Mesenteric fat pad (tissue), 1 donor: Measurements from ENCODE around the gene KIRREL2. TPM values are rescaled to one million over a fixed set of nuclear protein-coding genes. Genes with fewer than 3 reads are reported as not detected.
"Not testable (repeated sequence)": the region's sequence is repeated elsewhere in the genome, so short reads cannot be mapped to it uniquely, and the experiment has no call there.

Experiments
- DNase-seq: peaks from one replicate; pipeline ENCODE4 v3.0.0-alpha.2; 2020; ENCODE audit warnings: low spot score
- total RNA-seq: library from RNA; stranded (reverse); fragmentation: NEBNext Ultra II Directional; extraction: Animal tissue kit (Norgen Biotek cat#: 25700); gene quantifications from one replicate; pipeline ENCODE4 v1.2.1, GENCODE V29; 2021
- donor health status: DM: yes; HTN: yes; CAD: no.

KIRREL2 gene
- total RNA-seq, 1 donor from 2014 or later, result not detected

GRCh38 chr19:35868823-35869326 is 12.2 kb downstream of the KIRREL2 start:
- DNase-seq, result no peak

DNA sequence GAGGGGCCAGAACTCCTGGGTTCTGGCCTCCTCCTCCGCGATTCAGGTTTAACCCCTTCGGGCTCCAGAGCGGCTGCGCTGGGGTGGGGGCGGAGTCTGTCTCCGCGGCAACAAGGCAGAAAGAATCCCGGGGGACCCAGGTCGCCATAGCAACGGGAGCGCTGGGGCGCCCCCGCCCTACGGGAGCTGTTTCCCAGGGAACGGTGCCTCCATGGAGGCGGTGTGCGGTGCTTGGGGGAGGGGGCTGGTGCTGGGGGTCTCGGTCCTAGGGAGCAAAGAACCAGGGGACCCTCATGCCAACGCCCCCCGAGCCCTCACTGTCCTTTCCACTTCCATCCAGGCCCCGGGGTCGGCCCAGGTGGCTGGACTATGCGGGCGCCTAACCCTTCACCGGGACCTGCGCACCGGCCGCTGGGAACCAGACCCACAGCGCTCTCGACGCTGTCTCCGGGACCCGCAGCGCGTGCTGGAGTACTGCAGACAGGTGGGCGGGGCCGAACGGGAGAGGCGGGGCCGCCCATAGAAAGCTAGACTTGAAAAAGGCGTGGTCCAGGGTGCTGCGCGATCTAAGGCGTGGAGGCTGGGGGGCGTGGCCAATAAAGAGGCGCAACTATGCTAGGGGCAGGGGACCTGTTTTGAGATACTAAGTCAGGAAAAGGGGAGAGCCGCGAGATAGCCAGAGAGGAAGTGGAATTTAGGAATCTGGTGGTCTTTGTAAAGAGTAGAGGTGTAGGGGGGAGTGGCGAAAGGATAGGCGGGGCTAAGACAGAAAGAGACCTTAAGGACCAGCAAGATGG is 12.8 kb downstream of the KIRREL2 start:
- DNase-seq, result no peak

DNA sequence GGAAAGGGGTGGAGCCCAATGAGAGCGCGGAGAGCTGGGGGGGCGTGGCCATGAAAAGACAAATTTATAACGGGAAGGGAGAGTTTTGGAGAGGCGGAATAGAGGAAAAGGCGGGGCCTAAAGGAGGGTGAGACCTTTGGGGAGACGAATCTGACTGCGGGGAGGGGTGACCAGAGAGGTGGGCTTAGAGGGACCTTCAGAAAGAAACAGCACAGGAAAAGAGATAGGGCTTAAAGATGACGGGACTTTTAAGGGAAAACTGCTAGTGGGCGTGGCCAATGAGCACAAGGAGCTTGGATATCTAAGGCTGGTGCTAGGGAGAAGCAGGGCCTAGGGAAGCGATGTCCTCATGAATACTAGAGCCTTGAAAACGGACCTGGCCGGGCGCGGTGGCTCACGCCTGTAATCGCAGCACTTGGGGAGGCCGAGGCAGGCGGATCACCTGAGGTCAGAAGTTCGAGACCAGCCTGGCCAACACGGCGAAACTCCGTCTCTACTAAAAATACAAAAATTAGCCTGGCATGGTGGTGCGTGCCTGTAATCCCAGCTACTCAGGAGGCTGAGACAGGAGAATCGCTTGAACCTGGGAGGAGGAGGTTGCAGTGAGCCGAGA is 13.5 kb downstream of the KIRREL2 start:
- not testable (repeated sequence) for DNase-seq

GRCh38 chr19:35870798-35871197 is 14.1 kb downstream of the KIRREL2 start:
- DNase-seq, result no peak

DNA sequence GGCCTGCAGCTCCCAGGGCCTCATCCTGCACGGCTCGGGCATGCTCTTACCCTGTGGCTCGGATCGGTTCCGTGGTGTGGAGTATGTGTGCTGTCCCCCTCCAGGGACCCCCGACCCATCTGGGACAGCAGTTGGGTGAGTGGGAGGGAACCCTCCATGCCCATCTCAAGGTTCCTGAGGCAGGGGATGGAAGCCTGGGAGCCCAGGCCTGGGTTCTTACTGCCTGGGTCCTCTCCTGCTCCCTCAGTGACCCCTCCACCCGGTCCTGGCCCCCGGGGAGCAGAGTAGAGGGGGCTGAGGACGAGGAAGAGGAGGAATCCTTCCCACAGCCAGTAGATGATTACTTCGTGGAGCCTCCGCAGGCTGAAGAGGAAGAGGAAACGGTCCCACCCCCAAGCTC is 14.9 kb downstream of the KIRREL2 start:
- no peak for DNase-seq

GRCh38 chr19:35872180-35872579 is 15.5 kb downstream of the KIRREL2 start:
- no peak for DNase-seq

DNA sequence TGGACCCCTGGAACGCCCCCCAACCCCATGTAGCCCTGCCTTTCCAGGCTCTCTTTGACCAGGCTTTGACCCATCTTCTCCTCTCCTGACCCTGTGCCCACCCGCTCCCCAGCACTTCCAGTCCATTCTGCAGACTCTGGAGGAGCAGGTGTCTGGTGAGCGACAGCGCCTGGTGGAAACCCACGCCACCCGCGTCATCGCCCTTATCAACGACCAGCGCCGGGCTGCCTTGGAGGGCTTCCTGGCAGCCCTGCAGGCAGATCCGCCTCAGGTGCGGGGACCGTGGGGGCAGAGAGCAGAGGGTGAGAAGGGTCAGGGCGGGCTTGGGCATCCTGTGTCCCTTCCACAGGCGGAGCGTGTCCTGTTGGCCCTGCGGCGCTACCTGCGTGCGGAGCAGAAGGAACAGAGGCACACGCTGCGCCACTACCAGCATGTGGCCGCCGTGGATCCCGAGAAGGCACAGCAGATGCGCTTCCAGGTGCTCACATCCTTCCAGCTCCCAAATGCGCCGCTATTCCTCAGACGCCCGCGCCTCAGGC is 17.8 kb downstream of the KIRREL2 start:
- no peak for DNase-seq

- DNase-seq, result no peak
Measured at GRCh38 chr19:35879068-35879467, 22.4 kb downstream of the KIRREL2 start.

DNA sequence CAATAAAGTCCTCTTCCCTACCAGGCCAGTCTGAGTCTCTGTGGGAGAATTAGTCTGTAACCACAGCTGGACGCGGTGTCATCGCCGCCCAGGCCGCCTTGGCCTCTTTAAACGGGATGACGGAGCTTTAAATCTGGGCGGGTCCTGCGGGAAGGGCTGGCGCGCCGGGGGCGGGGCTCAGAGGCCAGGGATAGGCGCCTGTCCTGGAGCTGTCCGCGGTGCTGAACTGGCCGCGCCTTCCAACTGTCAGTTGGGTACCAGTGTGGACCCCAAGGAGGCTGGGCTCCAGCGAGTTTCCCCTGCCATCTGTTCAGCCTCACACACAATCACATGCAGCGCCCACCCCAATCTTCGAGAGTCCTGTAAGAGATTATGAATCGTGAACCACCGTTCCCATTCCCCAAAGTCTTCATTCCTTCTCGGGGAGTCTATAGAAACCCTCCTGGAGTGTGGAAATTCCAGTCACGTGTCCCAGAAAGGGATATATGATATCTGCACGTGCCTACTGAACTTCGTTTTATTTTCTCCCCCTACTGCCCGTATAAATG is 23.1 kb downstream of the KIRREL2 start:
- peak; percentile 96 for DNase-seq

GRCh38 chr19:35882114-35882832 is 25.6 kb downstream of the KIRREL2 start:
- no peak for DNase-seq

- DNase-seq, result no peak
Measured at GRCh38 chr19:35883882-35884281, 27.2 kb downstream of the KIRREL2 start.

DNA sequence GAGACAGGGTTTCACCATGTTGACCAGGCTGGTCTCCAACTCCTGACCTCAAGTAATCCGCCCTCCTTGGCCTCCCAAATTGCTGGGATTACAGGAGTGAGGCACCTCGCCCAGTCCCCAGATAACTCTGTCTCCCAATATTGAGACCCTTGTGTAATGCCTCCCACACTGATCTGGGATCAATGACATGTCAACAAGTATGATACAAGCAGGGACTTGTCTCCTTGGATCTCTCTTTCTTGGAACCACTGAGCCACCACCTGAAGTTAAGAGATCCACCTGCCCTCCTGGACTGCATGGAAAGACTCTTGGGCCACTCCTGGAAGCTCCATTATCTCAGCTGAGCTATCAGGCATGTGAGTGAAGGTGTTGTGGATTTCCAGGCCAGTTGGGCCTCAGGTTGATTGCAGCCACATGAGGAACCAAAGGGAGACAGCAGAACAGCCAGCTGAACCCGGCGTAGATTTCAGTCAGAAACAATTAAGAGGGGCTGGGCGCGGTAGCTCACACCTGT is 28.6 kb downstream of the KIRREL2 start:
- no peak for DNase-seq

GRCh38 chr19:35885904-35886303 is 29.2 kb downstream of the KIRREL2 start:
- no peak for DNase-seq

GRCh38 chr19:35887197-35887596 is 30.5 kb downstream of the KIRREL2 start:
- DNase-seq, result no peak

DNA sequence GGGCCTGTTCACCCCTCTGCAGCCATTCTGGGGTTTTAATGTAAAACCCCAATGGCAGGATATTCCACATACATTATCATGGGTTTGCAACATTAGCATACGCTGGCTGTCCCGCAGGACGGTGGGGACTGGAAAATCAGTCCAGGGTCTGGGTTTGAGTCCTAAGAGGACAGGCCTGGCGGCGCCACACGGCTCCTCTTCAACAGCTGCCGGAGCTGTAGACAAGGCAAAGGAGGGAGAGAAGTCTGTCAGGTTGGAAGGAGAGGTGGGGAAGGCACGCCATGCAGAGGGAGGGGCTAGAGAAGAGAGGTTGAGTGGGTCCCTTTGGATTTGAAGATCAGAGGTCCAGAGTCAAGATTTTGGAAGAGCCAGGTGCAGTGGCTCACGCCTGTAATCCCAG is 31.7 kb downstream of the KIRREL2 start:
- no peak for DNase-seq

DNA sequence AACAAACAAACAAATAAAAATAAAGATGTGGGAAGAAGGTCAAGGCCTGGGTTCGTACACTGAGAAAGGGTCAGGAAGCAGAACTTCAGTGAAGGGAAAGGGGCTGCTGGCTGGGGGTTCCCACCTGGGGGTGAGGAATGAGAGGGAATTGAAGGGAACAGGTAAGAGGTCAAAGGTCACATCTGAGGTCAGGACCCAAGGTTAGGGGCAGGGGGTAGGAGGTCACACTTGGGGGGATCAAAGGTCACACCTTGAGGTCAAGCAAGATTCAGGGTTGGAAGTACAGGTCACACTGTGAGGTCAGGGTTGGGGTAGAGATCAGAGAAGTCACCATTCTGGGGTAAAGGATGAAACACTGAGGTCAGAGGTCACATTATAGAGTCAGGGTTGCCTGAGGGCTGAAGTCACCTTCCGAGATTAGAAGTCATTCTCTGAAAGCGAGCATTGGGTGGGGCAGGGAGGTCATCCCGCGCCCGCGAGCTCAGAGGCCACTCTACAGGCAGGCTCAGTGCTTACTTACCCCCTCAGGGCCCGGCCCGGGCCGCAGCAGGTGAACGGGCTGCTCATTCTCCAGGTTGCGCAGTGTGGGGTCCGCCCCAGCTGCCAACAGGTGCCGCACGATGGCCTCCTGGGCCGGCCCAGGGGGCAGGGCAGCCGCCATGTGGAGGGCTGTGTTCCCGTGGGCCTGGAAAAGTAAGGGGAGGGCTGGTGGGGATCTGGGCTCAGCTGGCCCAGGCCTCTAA is 32.8 kb downstream of the KIRREL2 start:
- no peak for DNase-seq

GRCh38 chr19:35890113-35890650 is 33.5 kb downstream of the KIRREL2 start:
- no peak for DNase-seq

DNA sequence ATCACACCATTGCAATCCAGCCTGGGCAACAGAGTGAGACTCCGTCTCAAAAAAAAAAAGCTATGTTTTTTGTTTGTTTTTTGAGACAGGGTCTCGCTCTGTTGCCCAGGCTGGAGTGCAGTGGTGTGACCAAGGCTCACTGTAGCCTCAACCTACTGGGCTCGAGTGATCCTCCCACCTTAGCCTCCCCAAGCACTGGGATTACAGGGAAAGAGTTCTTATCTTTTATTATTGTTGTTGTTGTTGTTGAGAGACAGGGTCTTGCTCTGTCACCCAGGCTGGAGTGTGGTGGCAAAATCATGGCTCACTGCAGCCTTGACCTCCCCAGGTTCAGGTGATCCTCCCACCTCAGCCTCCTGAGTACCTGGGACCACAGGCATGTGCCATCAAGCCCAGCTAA is 35.1 kb downstream of the KIRREL2 start:
- DNase-seq, result not testable (repeated sequence)

- no peak for DNase-seq
Measured at GRCh38 chr19:35894342-35894741, 37.6 kb downstream of the KIRREL2 start.
